Stimulated activated CD4-positive, alpha-beta T cell treated with anti-CD3 and anti-CD28 coated beads, Interleukin-4, amount 100 ng/mL, for 24 hours (primary cell): ENCODE data around the gene BMP7.
"Not testable (repeated sequence)": the region's sequence is repeated elsewhere in the genome, so short reads cannot be mapped to it uniquely, and the experiment has no call there.

Experiments
- DNase-seq: peaks from one replicate; pipeline ENCODE4 v3.0.0-alpha.2; 2020

The BMP7 gene

DNA sequence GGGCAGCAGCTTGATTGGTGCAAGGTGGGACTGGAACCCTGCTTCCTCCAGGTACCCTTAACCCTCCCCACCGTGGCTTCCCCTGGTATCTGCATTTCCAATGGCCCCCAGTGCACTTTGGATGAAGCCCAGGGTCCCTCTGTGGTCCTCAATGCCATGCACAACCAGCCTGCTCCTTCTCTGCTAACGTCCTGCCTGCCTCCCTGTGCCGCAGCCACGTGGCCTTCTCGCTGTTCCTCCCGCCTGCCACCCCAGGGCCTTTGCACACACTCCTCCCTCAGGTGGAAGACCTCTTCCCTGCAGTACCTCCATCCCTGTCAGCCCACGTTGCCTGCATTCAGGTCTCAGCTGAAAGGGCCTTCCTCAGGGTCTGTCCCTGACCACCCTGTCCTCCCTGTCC lies 101.6 kb downstream of the BMP7 start:
- no peak for DNase-seq

DNA sequence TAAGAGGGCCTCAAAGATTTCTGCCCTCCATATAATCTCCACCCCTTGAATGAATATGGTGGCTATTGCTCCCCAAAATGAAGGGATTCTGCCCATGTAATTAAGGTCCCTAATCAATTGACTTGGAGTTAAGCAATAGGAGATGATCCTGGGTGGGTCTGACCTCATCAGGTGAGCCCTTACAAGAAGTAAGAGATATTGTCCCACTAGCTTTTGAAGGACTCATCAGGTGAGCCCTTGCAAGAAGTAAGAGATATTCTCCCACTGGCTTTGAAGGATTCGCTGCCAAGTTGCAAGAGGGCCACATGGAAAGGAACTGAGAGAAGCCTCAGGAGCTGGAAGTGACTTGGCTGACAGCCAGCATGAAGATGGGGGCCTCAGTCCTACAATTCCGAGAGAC lies 103.4 kb downstream of the BMP7 start:
- no peak for DNase-seq

DNA sequence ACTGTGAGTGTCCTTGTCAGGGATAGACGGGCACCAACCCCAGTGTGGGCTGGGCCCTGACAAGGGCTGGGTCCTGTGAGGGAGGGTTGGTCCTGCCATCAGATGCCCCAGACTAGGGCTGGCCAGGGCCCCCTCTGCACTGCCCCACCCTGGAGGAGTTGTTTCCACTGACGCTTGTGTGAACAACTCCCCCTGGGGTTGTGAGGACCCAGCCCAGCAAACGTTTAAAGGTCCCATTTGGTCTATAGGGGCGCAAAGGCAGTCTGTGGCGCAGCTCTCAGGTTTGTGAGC lies 104.1 kb downstream of the BMP7 start:
- no peak for DNase-seq

DNA sequence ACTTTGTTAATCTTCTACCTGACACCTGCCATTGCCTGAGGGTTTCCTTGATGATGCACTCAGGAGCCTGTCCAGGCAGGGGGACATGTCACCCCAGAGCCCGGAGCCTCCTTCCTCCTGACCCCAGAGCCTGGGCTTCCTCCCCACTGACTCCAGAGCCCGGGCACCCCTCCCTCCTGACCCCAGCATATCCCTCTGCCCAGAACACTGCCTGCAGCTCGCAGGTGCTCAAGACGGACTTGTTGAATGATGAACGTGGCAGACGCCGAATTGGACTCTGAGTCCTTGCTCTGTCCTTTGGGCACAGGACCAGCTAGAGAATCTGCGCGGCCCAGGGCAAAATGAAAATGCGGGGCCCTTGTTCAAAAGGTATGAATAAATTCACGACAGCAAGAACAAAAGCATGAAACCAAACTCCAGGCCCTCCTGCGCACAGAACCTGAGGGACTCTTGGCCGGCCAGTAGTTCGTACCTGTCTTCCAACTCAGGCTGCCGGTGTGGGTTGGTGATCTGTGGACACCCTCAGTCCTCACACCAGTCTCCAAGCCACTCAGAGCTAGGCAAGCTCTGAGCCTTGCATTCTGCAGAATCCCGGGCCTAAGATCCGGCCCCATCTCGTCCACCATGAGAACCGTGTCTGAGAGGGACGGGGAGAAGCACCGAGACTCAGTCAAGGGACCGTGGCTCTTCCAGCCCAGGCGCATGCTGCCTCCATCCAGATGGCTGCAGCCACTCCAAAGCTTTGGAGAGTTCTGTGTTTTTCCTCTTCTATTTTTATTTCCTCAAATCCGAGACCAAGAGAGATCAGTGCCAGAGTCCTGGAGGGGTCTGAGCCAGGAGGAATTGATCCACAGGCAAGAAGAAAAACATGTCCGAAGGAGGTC lies 104.7 kb downstream of the BMP7 start:
- DNase-seq, result no peak

DNA sequence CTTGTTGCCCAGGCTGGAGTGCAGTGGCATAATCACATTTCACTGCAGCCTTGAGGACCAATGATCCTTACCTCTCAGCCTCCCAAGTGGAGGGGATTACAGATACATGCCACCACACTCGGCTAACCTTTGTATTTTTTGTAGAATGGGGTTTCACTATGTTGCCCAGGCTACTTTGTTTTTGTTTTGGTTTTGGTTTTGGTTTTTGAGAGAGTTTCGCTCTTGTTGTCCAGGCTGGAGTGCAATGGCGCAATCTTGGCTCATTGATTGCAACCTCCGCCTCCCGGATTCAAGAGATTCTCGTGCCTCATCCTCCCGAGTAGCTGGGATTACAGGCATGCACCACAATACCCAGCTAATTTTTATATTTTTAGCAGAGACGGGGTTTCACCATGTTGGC lies 105.5 kb downstream of the BMP7 start:
- no peak for DNase-seq

DNA sequence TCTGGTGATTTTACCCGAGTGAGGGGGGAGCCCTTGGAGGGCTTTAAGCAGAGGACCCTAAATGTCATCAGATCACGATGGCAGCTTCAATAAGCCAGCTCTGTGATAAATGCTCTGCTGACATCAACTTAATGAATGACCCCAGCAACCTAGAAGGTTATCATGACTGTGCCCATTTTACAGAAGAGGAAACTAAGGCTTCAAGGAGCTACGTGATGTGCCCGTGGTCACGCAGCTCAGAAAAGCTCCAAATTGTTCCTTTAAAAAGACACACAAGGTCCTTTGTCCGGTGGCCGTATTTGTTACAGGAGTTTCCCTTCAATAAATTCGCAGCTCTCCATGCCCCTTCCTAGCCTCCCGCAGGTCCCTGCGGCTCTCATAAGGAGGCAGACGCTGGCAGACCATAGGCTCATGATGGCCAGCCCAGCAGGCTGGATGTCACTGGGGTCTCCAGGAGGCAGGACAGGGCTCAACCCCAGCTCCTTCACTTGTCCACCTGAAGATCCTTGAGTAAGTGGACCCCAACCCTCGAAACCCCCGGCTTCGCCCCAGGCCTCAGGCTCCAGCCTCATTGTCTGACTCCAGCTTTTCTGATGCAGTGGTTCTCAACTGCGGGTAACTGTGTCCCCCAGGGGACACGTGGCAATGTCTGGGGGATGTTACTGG lies 106.4 kb downstream of the BMP7 start:
- DNase-seq, result no peak

DNA sequence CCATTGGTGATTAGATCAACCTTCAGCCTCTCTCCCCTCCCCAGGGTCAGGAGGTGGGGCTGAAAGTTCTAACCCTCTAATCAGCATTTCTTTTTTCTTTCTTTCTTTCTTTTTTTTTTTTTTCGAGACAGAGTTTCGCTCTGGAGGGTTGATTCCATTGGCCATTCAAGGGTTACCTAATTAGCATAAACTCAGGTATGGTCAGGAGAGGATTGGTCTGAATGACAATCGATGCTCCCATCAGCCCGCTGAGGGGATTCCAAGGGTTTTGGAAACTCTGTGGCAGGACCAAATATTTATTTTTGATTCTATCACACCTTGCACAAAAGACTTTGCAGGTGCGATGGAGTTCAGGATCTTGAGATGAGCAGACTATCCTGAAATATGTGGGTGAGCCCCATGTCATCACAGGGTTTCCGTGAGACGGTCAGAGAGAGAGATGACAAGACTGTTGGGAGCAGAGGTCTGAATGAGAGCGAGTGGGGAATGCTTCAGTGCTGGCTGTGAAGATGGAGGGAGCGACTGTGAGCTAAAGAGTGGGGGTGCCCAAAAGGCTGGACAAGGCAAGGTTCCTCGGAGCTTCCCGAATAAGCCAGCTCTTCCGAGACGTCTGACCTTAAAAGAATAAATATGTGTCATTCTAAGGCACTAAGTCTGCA lies 107.1 kb downstream of the BMP7 start:
- DNase-seq, result no peak

DNA sequence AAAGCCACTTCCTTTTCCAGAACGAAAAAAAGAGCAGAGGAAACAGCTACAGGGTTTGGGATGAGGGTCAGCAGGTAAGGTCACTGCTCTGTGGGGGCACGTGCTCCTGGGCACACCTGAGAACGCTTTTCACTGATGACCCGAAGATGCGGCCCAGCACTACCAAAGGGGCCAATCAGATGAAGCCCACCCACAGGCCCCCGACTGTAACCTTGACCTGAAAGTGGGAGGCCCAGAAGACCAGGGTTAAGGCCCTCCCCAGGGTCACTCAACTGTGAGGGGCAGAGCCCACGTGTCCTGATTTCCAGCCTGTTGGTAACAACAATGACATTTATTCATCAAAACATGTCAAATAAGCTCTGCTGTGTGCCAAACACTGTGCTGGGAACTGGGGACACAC lies 108.0 kb downstream of the BMP7 start:
- no peak for DNase-seq

DNA sequence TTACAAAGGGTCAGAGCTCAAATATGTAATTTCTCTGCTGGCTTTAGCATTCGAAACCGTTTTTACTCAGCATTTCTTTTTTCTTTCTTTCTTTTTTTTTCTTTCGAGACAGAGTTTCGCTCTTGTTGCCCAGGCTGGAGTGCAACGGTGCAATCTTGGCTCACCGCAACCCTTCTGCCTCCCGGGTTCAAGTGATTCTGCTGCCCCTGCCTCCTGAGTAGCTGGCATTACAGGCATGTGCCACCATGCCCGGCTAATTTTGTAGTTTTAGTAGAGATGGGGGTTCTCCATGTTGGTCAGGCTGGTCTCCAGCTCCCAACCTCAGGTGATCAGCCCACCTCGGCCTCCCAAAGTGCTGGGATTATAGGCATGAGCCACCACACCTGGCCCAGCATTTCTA lies 108.7 kb downstream of the BMP7 start:
- not testable (repeated sequence) for DNase-seq

DNA sequence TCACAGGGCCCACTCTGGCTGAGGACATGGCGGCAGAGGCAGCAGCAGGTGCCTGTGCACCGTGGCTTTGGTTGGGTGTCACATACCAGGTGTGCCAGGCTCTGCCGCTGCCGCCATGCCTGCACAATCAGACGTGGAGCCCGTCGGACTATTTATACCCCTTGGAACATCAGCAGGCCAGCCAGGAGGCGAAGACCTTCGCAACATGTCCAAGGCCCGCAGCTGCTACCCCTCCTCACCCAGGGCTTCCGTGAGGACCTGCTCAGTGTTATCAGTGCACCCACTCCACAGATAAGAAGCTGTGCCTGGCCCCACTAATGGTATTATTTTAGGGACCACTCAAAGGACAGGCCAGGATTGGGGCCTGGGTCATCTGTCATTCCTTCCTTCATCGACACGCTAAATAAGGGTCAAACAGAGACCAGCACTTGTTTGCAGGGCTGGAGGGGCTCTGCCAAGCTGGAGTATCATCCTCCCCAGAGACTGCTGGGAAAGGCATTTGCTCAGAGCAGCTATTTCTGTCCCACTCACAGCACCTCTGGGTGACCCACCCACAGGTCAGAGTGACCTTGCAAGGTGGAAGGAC lies 109.2 kb downstream of the BMP7 start:
- no peak for DNase-seq

DNA sequence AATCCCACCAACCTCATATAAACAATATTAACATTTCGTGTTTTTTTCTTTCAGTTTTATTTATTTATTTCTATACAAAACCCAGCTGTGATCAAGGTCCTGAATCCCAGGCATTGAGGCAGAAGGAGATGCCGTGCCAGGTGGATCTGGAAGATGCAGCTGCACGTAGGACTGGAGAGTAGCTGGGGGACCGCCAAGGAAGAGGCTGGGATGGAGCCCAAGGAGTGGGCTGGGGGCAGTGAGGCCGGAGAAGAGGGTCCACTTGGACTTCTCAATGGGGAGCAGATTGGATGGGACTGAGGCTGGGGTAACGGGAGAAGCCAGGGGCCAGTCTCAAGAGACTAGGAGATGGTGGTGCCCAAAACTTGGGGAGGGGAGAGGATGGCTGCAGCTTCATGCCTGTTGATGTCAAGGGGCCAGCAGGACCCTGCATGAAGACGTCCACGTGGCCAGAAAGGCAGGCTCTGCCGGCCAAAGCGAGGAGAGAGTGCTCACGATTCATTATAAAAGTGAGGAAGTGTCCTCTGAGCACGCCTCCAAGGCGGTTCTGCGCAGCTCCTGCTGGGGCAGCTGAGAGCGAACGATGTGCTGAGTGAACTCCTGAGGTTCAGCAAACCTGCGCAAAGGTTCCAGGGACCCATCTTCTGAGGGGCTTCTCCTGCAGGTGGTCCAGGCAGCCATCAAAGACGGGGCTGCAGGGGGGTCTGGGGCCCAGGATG lies 110.3 kb downstream of the BMP7 start:
- no peak for DNase-seq

DNA sequence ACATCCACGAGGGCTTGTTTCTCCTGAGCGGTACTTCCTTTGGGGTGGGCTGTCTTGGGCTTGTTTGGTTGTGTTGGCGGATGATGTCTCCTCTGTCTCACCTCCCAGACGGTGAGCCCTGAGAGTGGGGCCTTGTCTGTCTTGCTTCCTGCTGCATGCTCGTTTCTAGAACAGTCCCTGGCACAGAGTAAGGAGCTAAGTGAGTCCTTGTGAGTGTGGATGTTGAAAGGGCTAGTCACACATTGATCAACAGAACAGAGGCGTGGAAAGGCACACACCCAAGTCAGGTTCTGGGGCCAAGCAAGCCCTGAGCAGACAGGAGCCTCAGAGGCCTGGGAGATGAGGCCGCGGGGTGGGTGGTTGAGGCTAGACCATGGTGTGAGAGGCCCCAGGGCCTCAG lies 111.0 kb downstream of the BMP7 start:
- DNase-seq, result no peak

DNA sequence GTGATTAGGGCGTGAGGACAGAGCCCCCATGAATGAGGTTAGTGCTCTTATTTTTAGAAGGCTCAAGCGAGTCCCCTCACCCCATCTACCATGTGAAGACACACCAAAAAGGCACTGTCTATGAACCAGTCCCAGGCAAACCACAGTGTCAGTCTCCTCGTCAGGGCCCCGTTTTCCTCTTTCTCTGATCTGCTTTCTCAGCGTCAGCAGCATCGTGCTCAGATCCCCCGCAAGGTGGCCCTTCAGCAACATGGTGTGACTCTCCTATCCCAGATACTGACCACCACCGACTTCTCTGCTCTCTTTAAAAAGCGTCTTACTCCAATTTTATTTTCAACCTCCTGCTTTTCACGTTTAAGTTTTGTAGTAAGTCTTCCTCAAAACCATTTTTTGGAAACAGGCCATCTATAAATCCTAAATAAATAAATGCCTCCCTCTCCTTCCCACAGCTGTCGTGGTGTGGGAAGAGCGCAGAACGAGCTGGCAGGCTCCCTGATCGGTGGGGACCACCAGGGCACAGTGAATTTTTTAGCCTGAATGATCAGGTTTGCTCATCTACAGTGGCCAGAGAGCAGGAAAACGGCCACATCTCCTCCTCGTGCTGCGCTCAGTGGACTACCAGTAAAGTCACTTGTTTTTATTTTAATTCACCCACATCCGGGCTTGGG lies 113.1 kb downstream of the BMP7 start:
- no peak for DNase-seq

DNA sequence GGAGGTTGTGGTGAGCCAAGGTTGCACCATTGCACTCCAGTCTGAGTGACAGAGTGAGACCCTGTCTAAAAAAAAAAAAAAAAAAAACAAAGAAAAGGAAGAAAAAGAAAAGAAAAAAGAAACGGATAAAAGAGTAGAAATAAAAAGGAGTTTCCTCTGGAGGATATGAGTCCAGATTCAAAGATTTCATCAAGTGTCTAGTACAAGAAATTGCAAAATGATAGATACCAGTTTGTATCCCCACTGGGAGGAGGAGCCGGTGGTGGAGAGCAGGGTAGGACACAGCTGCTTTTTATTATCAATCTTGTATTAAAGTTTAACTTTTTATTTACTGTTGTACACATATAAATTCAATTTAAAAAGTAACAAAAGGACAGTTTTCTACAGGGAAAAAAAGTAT lies 113.9 kb downstream of the BMP7 start:
- no peak for DNase-seq

DNA sequence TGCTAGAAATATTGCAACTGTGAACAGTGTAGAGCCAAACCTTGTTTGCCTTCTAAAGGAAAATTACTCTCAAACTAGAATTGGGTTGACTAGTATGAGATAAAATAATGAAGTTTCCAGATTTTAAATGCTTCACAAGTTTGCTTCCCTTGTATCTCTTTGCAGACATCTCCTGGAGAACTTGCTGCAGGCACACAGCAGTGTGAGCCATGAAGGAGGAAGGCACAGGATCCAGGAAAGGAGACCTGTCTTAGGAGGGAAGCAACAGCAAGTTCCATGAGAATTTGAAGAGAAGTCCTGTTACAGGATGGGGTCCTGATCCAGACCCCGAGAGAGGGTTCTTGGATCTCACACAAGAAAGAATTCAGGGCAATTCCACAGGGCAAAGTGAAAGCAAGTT lies 115.9 kb downstream of the BMP7 start:
- DNase-seq, result no peak

DNA sequence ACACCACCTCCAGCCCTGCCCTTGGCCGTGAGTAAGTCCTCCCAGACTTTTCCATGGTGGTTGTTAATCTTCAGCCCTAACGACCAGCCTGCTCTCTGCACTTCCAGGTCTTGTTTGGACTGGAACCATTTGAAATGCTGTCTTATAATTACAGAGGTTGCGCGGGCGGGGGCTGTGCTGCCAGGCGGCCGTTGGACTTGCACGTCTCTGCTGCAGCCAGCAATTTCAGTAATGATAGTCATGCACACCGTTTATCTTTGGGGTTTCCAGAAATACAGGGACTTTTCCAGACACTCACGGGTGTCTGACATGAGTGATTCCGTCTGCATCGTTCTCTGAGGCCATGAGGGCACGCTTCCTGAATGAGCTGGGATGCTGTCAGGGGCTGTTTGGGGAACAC lies 118.2 kb downstream of the BMP7 start:
- no peak for DNase-seq

DNA sequence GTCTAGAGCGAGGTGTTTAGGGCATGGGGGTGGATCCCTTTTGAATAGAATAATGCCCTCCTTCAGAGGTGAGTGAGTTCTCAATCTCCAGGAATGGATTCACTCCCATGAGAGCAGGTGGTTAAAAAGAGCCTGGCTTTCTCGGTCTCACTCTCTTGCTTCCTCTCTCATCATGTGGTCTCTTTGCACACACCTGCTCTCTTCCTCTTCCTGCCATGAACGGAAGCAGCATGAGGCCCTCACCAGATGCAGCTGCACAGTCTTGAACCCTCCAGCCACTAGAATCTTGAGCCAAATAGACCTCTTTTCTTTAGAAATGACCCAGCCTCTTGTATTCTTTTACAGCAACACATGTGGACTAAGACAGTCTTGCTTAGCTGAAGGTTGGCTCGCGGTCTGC lies 119.3 kb downstream of the BMP7 start:
- no peak for DNase-seq

DNA sequence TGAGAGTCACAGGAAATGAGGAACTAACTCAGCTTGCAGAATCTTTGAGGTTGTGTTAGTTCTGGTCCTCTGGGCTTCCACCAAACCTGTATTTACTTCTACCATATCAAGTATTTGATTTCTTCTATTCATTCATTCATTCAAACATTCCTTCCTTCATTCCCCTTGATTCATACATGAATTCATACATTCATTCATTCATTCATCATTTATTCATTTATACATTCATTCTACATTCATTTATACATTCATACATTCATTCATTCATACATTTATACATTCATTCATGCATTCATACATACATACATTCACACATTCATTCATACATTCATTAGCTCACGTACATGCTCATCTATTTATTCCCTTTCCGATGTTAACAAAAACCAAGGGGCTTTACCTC lies 120.3 kb downstream of the BMP7 start:
- no peak for DNase-seq

DNA sequence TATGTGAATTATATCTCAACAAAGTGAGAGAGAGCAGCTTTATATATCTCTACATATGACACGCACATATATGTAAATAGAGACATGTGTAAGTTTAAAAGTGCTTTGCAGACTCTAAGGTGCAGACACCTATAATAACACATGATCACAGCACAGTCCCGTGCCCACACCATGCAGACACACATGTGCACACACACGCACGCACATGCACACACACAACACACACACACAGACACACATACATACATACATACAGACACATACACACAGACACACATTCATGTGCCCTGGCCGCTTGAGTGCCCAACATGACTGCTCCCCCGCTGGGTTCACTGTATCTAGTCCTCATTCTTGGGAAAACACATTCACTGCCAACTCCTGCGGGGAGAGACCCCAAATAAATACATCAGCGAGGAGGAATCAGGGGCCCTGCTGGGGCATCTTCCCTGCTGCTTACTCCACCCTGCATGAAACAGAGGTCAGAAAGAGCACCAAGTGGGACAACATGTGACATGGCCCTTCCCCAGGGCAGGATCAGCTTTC lies 121.3 kb downstream of the BMP7 start:
- DNase-seq, result no peak

DNA sequence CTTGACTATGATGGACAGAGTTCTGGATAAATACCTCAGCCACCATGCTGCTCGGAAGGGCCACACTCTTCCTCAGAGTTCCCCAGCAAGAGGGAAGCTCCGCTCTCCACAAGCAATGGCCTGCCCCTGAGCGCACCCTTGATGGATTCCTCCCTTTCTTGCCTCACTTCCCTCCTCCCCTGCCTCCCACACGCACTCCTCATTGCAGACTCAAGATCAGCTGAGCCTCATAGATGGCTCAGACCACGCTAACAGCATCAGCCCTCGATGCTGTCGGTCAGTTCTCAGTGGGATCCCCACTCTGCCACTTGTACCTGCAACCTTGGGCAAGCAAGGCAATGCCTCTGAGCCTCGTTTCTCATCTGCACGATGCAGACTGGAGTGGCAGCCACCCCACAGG lies 123.3 kb downstream of the BMP7 start:
- DNase-seq, result no peak

DNA sequence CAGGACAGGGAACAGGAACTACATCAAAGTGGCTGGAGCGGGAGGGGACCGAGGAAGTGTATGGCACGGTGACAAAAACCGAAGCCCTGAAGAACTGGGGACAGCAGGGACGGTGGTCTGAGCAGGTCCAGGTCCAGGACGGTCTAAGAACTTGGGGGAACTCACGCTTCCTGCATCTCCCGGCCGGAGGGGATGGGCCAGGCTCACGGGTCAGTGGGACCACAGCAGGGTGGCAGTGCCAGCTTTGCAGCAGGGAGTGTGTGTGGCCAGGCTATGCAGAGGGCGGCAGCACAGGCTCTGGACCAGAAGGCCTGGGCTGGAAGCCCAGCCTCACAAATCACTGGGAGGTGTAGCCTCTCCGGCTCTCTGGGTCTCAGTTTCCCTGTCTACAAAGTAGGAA lies 123.8 kb downstream of the BMP7 start:
- no peak for DNase-seq

DNA sequence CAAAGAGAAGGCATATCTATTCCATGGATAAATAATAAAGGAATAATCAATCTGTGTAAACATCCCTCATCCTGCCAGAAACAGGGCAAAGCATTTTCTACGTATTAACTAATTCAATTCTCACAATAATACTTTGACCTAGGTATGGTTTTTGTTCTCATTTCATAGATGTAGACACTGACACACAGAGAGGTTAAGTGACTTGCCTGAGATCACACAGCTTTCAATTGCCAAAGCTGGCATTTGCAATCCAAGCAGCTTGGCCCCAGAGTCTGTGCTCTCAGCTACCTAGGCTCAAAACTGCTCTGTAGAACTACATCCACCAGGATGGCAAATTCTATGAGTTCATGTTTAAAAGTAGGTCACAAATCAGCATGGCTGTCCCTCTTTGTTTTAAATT lies 124.9 kb downstream of the BMP7 start:
- DNase-seq, result no peak
